Measurements from ENCODE around the gene ADIPOR2.
"Not testable (repeated sequence)": the region's sequence is repeated elsewhere in the genome, so short reads cannot be mapped to it uniquely, and the experiment has no call there.

The ADIPOR2 gene

DNA sequence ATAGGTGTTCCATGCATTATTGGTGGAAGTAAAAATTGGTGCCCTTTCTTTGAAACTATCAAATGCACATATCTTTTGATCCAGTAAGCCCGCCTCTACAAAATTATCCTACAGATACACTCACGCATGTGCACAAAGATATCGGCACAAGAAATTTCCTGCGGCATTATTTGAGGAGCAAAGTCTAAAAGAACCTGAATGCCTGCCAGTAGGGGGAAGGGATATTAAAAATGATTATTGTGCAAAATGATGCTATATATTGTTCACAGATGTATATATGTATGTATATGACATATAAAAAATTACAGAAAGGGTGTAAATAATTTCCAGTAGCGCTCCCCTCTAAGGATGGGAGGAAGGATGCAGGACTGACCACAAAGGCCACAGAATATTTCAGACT, 24.7 kb upstream of the ADIPOR2 start:
- no peak for DNase-seq

GRCh38 chr12:1666685-1667162, 24.1 kb upstream of the ADIPOR2 start:
- no peak for DNase-seq

GRCh38 chr12:1668833-1669543, 21.9 kb upstream of the ADIPOR2 start:
- DNase-seq = no peak

GRCh38 chr12:1670358-1671268, 20.3 kb upstream of the ADIPOR2 start:
- no peak for DNase-seq

- DNase-seq = no peak
These were observed 14.8 kb upstream of the ADIPOR2 start for GRCh38 chr12:1676043-1676442.

GRCh38 chr12:1680804-1681492, 9.9 kb upstream of the ADIPOR2 start:
- no peak for DNase-seq

- no peak for DNase-seq
These were observed 9.4 kb upstream of the ADIPOR2 start for GRCh38 chr12:1681493-1681807.

DNA sequence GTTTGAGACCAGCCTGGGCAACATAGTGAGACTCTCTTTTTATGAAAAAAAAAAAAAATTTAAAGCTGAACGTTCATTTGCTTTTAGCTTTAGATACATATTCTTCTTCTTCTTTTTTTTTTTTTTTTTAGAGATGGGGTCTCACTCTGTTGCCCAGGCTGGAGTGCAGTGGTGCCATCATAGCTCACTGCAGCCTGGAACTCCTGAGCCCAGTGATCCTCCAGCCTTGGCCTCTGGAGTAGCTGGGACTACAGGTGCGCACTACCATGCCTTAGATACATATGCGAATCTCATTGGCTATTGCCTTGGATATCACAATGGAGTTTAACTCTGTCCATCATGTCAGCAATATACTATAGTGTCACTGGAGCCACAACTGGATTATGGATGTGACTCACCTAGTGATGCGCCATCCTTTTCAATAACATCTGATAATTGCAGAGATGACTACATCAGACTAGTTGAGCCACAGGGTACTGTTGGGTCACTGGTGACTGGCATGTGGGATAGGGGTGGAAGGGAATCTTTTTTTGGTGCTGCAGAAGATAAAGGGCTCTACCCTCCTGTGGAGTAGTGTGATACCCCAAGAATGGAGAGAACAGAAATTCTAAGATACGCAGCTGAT, 2.7 kb upstream of the ADIPOR2 start:
- DNase-seq = no peak

GRCh38 chr12:1691123-1692007, 495 bp downstream of the ADIPOR2 start:
- peak; percentile 39 for DNase-seq

GRCh38 chr12:1692226-1692625, 1.4 kb downstream of the ADIPOR2 start:
- no peak for DNase-seq

DNA sequence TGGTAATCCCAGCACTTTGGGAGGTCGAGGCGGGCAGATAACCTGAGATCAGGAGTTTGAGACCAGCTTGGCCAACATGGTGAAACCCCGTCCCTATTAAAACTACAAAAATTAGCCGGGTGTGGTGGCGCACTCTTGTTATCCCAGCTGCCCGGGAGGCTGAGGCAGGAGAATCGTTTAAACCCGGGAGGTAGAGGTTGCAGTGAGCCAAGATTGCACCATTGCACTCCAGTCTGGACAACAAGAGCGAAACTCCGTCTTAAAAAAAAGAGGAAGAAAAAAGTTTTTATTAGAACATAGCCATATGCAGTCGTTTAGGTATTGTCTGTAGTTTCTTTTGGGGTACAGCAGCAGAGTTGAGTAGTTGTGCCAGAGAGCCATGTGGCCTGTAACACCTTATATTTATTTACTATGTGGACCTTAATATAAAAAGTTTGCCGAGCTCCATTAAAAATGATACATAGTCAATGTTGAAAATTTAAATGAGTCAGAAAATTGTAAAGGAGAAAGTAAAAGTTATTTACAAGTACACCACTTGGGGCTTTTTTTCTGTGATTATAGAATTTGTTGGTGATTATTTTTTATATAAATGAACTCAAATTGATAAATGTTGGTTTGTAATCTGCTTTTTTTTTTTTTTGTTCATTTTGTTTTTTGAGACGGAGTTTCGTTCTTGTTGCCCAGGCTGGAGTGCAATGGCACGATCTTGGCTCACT, 2.2 kb downstream of the ADIPOR2 start:
- DNase-seq = no peak

GRCh38 chr12:1695097-1695496, 4.2 kb downstream of the ADIPOR2 start:
- not testable (repeated sequence) for DNase-seq

GRCh38 chr12:1695886-1696670, 5.2 kb downstream of the ADIPOR2 start:
- DNase-seq = no peak

DNA sequence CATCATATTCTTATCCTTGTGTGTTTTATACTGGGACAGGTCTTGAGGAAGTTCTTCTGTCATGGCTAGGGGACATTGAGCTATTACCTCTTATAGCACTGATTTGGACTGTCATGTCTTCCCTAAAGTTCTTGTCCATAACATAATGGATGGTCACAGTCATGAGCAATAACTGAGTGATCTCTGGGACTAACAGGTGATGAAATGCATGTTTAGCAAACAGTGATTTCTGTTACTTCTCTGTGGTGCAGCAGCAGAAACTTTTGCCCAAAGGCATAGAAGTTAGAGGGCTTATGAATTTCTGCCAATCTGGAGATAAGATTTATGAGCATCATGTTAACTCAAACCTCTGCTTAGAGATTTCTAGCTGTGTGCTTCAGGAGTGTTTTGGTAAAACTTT, 5.9 kb downstream of the ADIPOR2 start:
- no peak for DNase-seq

GRCh38 chr12:1697271-1697670, 6.4 kb downstream of the ADIPOR2 start:
- no peak for DNase-seq

- DNase-seq = no peak
These were observed 7.8 kb downstream of the ADIPOR2 start for GRCh38 chr12:1698720-1699119.

DNA sequence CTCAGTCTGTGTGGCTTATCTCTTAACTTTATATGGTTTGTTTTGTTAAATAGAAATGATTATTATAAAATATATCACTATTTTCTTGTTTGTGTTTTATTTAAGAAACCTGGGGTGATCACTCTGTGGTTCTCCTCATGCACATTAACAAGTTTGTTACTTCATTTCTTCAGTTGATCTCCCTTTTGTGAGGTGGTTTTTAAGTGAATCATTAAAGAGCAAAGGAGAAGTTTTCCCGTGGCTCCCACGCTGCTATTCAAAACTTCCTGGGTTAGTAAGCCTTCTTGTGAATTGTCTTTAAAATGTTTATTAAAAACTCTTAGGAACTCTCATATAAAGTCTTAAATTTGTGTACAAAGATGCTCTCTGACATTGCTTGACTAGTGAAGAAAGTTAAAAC, 11.8 kb downstream of the ADIPOR2 start:
- no peak for DNase-seq

GRCh38 chr12:1703771-1704722, 13.2 kb downstream of the ADIPOR2 start:
- no peak for DNase-seq
